IPS-NIHi7 (cell line): ENCODE measurements around the gene APOB.

Source experiments
- DNase-seq: peaks from one replicate; pipeline ENCODE4 v3.0.0; 2012; ENCODE audit warnings: mixed read lengths; ENCODE audit errors: extremely low spot score

APOB gene

DNA sequence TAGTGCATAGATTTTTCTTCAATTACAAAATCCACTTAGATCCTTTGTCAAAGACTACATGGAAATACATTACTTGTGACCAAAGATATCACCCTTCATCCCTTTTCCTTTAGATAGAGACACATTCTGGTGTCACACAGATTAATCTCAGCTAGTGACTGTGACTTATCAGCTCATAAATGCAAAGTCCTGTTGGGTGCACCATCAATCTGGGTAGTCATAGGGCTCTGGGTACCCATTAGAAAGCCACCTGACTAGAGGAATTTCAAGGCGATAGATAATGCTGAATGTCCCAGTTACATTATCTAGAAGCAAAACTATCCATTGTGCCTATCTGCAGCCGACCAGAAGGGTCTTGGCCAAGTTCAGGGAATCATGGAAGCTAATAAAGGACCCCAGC is 2.6 kb upstream of the APOB start:
- DNase-seq, result no peak

DNA sequence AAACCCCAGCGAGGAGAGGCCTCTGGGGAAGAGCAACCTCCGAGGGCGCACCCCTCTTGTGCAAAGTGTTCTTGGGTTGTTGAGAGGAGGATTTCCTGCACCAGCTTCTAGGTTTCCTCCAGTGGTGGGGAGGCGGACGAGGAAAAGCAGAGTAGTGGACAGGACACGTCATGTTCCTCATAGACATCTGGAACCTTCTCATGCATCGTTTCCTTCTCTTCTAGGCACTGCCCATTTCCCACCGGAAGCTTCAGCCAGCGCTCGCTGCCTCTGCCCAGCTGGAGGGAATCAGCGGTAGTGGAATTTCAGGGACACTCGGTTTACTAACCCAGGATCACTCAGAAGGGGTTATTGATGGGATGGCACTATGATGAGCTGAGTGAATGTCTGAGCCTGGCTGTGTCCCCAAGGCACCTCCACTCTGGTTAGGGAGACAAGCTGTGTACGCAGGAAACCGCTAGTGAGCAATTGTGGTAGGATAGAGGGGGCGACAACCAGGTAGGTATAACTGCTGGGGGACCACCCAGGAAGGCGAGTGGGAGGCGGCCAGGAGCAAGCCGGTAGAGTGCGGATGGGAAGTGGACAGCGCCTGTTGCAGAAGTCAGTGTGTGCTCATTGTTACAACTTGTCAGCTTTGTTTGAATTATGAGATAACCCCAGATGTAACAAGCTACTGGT is 960 bp upstream of the APOB start:
- DNase-seq, result no peak

DNA sequence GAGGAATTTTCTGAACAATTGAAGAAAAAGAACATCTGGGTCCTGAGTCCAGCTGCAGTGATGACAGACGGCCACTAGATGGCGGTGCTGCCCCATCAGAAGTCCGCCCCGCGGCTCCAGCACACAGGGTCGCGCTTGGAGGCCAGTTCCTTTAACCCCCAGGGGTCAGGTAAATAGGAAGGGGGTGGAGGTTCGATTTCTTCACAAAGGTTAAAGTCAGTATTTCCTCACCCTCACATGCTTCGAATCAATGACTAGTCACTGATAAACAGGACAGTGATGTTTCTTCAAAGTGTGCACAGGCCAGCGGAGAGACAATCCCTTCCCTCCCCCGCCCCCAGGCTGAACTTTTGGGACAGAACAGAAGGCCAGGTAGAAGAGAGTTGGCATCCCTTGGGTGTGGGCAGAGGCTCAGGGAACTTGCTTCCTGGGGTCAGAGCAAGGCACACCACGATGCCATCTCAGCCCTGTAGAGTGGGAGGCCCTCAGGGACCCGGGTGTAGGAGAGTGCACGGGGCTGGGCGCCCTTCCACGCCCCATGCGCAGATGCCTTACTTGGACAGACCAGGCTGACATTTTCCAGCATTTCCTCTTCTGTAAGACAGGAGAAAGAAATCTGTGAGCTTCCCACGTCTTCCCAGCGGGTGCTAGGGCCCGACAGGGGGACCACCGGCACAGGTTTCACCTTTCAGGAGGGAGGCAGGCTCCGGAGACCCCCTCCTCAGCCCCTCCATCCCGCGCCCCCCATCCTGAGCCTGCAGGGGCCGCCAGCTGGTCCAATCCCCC is 722 bp downstream of the APOB start:
- DNase-seq, result peak; percentile 77

DNA sequence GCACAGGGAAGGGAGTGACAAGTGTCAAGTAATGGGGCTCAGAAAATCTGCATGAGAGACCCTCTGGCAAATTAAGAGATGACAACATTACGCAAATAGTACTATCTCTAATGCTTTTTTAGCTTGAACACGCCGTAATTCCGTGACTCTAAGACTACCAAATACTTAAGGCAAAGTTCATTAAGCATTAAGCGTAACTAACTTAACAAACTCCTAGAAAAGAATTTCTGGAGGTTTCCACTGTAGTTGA is 1.2 kb downstream of the APOB start:
- no peak for DNase-seq

DNA sequence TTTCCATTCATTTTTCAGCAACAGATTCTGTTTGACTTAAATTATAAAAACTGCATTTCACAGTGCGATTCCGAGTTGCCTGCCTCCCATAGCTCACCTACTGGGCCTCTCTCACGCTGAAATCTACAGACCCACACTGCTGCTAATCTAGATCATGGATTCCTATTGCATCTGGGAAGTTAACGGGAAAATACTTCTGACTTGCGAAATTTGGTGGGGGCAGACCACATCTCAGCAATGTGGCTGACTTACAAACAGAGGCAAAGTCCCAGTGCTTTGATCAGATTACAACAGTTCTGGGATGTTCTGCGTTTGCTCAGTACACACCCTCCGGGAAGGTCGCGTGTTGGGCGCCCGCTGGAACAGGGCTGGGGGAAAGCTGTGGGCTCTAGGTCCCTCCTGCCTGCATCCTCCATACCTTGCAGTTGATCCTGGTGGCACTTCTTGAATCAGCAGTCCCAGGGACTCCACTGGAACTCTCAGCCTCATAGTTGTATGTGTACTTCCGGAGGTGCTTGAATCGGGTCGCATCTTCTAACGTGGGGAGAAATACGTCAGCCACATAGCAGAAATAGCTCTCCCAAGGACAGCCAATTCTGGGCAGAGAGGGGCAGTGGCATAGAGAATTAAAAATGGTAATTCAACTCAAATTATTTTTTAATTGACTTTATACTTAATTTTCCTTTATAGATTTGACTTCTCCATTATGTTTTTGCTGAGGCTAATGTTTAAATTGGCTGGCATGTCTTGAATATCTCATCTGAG is 1.7 kb downstream of the APOB start:
- no peak for DNase-seq

DNA sequence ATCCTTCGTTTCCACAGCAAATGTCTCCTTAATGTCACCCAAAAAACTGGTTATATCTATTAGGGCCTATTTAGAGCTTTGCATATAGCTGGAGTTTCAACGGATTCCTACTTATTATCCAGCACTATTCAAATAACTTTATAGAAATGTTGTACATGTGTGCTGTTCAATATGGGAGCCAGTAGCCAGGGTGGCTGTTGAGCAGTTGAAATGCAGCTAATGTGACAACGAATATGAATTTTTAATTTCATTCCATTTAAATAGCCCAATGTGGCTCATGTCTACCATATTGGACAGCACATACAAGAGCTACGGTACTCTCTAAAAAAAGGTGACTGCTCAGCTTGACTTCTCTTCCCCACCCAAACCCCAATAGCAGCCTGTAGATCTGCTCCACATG is 2.4 kb downstream of the APOB start:
- DNase-seq, result no peak

DNA sequence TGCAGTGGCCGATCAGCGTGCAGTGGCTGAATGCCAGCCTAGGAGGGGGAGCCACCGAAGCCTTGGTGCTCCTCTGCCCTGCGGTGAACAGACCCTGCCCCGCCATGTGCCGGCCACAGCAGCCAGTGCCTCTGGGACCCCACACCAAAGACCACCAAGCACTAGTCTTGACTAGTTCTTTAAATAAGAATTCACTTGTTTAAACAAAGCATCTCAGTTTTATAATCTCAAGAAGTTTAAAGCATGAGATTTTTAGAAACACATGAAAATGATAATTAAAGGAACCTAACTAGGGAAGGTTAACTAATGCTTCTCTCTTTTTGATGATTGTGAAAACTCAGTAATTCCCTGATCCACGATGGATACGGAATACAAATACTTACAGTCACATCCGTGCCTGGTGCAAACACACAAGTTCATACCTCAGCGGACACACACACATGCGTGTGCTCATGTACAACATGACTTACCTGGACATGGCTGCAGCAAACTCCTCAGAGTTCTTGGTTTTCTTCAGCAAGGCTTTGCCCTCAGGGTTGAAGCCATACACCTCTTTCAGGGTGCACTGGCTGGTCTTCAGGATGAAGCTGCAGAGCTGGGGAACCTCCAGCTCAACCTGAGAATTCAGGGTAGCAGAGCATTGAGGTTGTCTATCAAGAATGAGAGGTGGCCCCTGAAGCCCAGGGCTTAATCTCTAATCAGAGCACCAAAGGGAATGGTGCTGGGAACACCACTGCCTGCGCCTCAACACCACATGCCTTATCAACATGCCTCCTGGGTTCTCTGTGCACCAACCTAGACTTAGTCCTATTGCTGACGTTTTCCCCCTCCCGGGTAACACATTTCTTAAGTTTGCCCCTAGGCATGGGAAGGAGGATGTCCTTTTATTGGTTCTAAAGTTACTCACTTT is 3.1 kb downstream of the APOB start:
- DNase-seq, result no peak

DNA sequence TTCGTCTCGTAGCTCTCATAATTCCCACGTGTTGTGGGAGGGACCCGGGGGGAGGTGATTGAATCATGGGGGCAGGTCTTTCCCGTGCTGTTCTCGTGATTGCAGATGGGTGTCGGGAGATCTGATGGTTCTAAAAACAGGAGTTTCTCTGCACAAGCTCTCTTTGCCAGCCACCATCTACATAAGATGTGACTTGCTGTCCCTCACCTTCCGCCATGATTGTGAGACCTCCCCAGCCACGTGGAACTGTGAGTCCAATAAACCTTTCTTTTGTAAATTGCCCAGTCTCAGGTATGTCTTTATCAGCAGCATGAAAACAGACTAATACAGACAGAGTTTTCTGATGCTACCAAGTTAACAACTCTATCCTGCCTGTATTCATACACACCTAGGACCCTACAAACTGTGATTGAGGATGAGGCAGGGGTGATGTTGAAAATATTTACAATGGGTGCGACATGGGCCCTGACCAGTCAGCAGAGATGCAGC is 3.9 kb downstream of the APOB start:
- no peak for DNase-seq

DNA sequence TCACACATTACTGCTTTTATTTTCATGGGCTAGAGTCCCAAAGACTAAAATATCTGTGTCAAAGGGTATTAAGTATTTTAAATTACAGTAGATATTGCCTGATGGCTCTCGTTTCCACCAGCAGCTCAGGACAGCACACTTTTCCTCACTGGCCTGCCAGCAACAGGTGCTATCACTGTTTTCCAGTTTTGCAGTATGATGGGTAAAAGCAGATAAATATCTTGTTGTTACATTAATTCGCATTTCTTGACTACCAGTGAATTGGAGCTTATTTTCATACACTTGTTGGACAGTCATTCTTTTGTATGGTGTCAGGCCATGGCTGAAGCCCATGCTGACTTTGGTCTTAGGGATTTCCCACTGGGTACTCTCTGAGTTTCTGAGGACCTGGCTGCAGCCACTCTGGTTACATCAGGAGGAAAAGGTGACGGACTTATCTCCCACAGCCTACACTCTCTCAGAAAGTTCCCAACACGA is 4.8 kb downstream of the APOB start:
- DNase-seq, result no peak

DNA sequence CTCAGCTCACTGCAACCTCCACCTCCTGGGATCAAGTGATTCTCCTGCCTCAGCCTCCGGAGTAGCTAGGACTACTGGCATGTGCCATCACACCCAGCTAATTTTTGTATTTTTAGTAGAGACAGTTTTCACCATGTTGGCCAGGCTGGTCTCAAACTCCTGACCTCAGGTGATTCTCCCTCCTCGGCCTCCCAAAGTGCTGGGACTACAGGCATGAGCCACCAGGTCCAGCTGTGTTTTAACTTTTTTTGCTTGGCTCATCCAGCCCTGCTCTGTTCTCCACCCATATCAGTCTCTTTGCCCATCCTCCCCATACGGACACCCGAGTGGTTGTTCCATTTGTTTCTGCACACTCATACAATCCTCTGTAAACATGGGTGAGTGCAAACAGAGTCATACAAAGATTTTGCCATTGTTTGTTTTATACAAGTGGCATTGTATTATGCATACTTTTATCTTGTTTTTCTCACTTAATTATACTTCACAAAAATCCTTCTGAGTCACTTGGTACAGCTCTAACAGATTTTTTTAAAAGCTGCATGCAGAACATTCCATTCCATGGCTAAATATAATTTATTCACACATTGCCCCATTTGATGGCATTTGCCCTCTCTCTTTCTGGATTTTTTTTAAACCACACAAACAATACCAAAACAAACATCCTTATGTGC is 5.3 kb downstream of the APOB start:
- no peak for DNase-seq

DNA sequence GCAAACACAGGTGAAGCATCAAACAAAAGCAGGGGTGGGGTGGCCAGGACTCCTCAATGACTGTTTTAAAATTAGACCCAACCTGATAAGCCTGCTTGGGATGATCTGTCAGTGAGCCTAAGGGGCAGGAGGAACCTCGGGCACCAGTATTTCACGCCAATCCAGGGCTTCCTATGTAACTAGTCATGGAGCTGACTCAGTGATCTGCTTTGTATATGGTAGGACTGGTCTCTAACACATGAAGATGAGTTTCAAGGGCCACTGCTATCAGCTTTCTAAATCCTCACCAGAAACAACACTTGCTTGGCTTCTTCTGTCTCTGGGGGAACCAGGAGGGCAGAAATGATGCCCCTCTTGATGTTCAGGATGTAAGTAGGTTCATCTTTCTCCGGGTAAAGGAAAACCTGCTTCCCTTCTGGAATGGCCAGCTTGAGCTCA is 6.2 kb downstream of the APOB start:
- no peak for DNase-seq

DNA sequence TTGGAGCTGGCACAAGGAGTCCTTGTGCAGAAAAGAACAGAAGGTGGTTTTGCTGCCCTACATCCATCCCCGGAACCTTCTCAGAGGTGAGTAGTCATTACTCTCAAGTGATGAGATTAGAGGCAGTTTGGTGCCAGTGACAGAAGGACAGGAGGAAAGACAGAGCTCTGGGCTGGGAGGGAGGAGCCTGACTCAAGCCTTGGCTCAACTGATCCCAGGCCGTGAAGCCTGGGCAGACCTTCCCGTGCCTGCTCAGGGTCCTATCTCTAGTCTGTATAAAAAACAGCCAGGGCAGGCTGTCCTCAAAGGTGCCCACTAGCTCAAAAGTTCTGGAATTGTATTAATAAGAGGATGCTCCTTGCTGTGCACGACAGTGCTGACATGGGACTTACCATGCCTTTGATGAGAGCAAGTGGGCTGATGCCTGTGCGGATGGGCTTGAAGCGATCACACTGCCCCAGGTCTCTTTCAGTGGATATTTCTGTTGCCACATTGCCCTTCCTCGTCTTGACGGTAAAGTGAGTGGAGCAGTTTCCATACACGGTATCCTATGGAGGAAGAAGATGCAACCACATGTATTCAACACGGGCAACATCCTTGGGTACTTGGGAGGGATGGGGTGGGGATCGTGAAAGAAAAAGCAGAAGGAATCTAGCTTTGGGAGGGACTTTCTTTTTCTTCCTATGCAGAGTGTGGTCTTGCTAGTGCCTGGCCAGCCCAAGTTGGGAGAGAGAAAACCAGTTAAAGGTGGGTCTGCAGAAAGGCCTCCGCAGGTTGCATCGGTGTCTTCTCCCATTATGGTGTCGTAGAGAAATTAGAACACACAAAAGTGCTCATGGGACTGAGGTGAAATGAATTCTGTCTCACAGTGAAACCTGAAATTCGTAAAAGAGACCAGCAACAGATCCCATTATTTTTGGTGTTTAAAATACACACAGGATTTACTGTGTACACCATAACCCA is 6.9 kb downstream of the APOB start:
- no peak for DNase-seq

DNA sequence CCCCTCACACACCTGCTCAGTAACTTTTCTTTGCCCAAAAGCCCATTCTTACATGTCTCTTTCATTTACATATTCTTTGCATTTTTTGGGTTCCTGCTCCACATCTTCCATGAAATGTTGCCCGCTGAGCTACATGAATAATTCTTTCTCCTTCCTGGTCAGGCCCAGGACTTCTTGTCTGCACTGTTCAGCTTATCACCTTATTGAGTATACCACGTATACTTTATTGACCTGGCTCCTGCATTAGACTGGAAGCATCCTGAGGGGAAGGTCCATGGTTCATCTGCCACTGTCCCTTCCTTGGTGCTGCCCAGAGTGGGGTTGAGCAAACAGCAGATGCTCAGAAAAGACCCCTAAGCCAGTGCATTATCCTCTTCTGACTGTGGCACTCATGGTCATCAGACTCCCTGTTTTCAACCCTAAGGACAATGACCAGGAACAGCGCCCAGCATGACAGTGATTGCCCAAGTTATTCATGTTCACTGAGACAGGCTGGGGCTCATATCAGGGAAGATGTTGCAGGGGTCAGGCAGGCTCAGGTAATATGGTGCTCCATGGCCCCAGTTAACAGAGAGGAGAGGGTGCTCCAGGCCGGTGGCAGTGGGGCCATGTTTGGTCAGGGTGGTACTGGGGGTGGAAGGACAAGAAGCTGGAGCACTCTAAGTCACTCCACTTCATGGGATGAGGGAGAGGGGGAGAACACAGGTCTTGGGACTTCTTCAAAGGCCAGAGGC is 7.7 kb downstream of the APOB start:
- no peak for DNase-seq

DNA sequence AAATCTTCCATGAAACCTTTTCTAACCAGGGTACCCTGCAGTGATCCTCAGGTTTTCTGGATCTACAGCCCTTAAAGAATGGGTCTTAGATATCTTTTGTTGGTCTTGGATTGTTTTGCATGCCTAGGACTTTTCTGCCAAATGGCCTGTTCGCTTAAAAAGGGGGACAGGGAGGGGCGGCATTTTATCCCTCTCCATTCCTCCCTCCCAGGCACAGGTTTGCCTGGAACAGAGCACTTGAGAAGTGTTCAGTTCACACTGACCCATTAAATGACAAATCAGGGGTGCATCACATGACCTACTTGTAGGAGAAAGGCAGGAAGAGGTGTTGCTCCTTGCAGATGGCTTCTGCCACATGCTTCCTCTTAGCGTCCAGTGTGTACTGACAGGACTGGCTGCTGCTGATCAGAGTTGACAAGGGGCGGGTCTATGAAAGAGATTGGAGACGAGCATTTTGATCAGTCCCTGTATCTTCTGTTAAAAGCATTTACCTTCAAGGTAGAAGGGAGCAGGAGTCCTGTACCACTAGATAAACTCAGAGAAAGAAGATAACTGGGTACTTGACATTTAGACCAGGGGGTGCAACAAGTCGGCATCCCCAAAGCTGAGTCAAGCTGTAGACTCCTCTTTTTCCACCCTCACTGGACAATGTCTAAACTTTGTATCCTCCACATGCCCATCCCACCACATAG is 8.4 kb downstream of the APOB start:
- DNase-seq, result no peak

DNA sequence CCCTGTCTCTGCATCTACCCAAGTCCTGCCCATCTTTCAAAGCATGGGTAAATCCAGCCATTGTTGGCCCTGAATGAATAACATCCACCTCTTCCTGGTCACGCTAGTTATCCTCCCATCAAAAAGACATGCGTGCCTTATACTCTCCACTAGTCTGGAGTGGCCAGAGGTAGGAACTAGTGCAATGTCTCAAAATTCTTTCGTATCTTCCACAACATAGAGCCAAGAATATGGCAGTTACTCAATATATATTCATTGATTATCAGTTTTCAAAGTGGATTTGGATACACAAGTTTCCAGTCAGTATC is 8.9 kb downstream of the APOB start:
- DNase-seq, result no peak

DNA sequence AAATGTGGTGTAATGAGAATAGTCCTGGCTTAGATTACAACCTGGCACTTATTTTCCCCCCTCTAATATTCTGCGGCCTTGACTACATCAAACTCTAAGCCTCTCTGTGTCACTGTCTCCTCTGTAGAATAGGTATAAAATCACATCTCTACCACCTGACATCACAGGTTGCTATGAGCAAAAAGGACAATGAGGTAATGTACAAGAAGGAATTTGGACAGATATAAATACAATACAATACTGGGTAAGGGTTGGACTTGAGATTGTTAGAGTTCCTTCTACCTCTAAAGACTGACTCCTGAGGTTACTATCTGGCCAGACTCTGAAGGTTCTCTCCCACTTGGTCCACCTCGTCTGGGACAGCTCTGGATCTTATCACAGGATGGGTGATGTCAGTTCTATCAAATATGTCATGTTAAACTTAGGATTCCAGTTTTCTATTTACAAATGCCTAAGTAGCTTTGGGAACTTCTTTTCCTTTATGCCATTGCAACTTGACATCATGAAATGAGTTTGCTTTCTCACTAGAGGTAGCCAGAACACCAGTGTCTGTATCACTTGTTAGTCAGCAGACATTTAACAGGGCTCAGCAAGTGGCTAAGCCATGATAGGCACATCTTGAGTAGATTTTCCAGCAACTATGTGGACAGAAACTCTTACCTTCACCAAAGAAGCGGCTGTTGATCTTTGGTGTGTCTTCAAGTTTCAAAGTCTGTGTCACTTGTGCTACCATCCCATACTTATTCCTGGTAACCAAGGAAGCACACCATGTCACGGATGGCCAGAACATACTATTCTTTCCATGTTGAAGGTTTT is 9.5 kb downstream of the APOB start:
- DNase-seq, result no peak

DNA sequence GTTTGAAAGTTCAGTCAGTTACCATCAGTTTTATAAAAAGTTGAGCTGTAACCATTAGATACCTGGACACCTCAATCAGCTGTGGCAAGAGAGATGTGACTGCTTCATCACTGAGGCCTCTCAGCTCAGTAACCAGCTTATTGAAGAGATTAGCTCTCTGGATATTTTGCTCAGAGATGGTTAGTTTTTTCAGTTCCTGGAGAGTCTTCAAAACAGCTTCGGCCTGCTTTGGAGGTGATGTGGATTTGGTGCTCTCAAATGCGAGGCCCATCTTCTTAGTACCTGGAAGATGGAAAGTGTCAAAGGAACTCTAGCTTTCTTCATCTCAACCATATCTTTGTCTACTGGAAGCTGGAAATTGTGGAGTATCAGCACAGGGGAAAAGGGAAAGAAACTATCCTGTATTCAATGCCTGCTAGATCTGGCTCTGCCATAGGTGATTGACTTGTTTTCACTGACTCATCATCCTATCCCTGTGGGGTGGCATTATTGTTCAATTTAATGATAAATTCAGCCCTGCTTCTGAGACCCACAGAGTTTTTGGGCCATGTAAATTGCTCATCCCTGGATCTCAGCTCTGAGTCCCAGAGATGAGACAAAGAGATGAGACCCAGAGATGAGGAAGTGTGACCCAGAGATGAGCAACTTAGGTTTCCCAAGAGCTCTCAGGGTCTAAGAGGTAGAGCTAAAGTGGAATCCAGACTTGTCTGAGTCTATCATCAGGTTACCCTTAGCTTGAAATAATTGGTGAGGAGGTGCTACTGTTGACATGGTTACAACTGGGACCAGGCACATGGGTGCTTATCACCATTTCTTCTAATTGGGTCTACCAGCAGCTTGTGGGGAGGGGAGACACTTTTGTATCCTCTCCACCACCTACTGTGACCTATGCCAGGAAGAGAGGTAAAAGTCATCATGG is 10.4 kb downstream of the APOB start:
- DNase-seq, result no peak
